MCF 10A (cell line): ENCODE measurements around the gene EXOC4. TPM values are rescaled to one million over a fixed set of nuclear protein-coding genes. Genes with fewer than 3 reads are reported as not detected.

Experiments
- BruUV-seq: library from RNA; stranded (reverse); fragments of 400-500 nt; replicated peaks from 2 replicates; lab custom pipeline; 2021; lab: Mats Ljungman, UMichigan
- CTCF ChIA-PET: fragments of 300-600 bp; sonication (Branson Sonifier 250); formaldehyde crosslinking; extraction: SDS; loops from one replicate; lab custom pipeline; 2021; ENCODE audit warnings: antibody characterized with exemption, inconsistent platforms; lab: Yijun Ruan, JAX
- POLR2A ChIA-PET: fragments of 300-600, 350-650 bp; sonication (Branson Sonifier 250); formaldehyde crosslinking; extraction: SDS; loops from one replicate; lab custom pipeline; 2020; ENCODE audit warnings: antibody characterized with exemption, inconsistent platforms; lab: Yijun Ruan, JAX
- DNase-seq: peaks from one replicate; pipeline ENCODE4 v3.0.0-alpha.2; 2018; ENCODE audit not compliant: unreplicated experiment
- H3K27ac Mint-ChIP-seq: one replicate; pipeline ENCODE4 v1.8.0; 2022; ENCODE audit warnings: mild to moderate bottlenecking, low read depth, mixed read lengths; ENCODE audit not compliant: unreplicated experiment
- H3K27me3 Mint-ChIP-seq: one replicate; pipeline ENCODE4 v1.8.0; 2022; ENCODE audit warnings: mixed read lengths; ENCODE audit not compliant: insufficient read depth, unreplicated experiment
- H3K36me3 Mint-ChIP-seq: one replicate; pipeline ENCODE4 v1.8.0; 2022; ENCODE audit warnings: mild to moderate bottlenecking, moderate library complexity, mixed read lengths; ENCODE audit not compliant: insufficient read depth, unreplicated experiment
- H3K4me1 Mint-ChIP-seq: one replicate; pipeline ENCODE4 v1.8.0; 2022; ENCODE audit warnings: mixed read lengths; ENCODE audit not compliant: insufficient read depth, unreplicated experiment
- H3K4me3 Mint-ChIP-seq: one replicate; pipeline ENCODE4 v1.8.0; 2022; ENCODE audit warnings: mild to moderate bottlenecking, moderate library complexity, mixed read lengths; ENCODE audit not compliant: unreplicated experiment
- H3K9me3 Mint-ChIP-seq: one replicate; pipeline ENCODE4 v1.8.0; 2022; ENCODE audit warnings: mixed read lengths; ENCODE audit not compliant: unreplicated experiment
- intact Hi-C: fragments of 100-400 bp; cut with micrococcal nuclease; formaldehyde crosslinking; loops from 2 replicates; pipeline ENCODE4 v1.14.1; 2022
- total RNA-seq: library from RNA; stranded (reverse); gene quantifications from 2 replicates; pipeline ENCODE4 v1.2.3, GENCODE V29; 2022
- TF ChIP-seq, protein P1 (sequence below): fragments of 200-600 bp; IDR thresholded peaks from one replicate; pipeline ENCODE4 v1.8.0; 2022; ENCODE audit warnings: antibody characterized with exemption, mild to moderate bottlenecking; ENCODE audit not compliant: unreplicated experiment

EXOC4 gene
- total RNA-seq, 1 experiment from 2014 or later, result 105 TPM

DNA sequence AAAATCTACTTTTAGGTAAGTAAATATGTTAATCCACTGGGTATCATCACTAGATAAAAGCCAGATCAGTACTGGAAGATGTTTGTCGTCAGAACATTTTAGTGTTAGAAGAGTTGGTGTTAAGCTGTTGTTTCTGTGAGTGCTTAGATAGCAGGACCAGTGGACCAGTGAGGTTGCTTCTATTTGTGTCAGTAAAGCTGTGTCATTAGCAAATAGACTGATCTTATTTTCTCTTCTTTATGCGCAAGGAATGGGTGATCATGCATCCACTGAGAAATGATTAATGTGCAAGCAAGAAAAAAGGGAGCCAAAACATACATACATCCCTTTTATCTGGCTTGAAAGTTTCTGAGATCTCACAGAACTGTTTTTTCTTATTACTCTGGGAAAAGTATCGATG, 42.6 kb downstream of the EXOC4 start:
- Mint-ChIP-seq H3K27me3 (no peaks in the 10 kb centered on the region), H3K27ac (no peak overlapping the region)

GRCh38 chr7:133297093-133297492, 44.2 kb downstream of the EXOC4 start:
- Mint-ChIP-seq H3K4me3 (no peak overlapping the region), H3K27me3 (no peaks in the 10 kb centered on the region), H3K36me3 (peaks cover under 1% of the 10 kb centered on the region), H3K27ac (no peak overlapping the region), H3K9me3 (no peaks in the 10 kb centered on the region), H3K4me1 (no peaks in the 10 kb centered on the region)
- intact Hi-C loops, result no loop called here
- ChIA-PET POLR2A (no interaction called here), CTCF (no interaction called here)
- BruUV-seq, result no TSS peak
- no peak for DNase-seq
- TF ChIP-seq, protein P1, sequence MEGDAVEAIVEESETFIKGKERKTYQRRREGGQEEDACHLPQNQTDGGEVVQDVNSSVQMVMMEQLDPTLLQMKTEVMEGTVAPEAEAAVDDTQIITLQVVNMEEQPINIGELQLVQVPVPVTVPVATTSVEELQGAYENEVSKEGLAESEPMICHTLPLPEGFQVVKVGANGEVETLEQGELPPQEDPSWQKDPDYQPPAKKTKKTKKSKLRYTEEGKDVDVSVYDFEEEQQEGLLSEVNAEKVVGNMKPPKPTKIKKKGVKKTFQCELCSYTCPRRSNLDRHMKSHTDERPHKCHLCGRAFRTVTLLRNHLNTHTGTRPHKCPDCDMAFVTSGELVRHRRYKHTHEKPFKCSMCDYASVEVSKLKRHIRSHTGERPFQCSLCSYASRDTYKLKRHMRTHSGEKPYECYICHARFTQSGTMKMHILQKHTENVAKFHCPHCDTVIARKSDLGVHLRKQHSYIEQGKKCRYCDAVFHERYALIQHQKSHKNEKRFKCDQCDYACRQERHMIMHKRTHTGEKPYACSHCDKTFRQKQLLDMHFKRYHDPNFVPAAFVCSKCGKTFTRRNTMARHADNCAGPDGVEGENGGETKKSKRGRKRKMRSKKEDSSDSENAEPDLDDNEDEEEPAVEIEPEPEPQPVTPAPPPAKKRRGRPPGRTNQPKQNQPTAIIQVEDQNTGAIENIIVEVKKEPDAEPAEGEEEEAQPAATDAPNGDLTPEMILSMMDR, result no peak

More for the DNA sequence above, 42.6 kb downstream of the EXOC4 start:
- no peak for DNase-seq
- no TSS peak for BruUV-seq
- ChIA-PET POLR2A (interaction anchor here (0.7 to 0.8 kb wide), 2 partner anchors 9 to 438 kb away, joined by 3 read pairs; no protein-coding TSS in a partner anchor), CTCF (interaction anchor here (0.6 to 1.5 kb wide), 3 partner anchors 9 to 138 kb away, joined by 3 to 4 read pairs (median 4); no protein-coding TSS in a partner anchor)
- H3K4me1 Mint-ChIP-seq, result no peaks in the 10 kb centered on the region
- peaks cover 16% of the 10 kb centered on the region for H3K36me3 Mint-ChIP-seq
- no peak overlapping the region for H3K4me3 Mint-ChIP-seq
- intact Hi-C loops, result no loop called here
- TF ChIP-seq, protein P1, result no peak
- H3K9me3 Mint-ChIP-seq, result no peaks in the 10 kb centered on the region

- CTCF ChIA-PET, result interaction anchor here (0.7 kb wide), 1 partner anchor 45 kb away, joined by 3 read pairs; no protein-coding TSS in a partner anchor
- POLR2A ChIA-PET, result interaction anchor here (1.0 kb wide), 1 partner anchor 14 kb away, joined by 3 read pairs; no protein-coding TSS in a partner anchor
- Mint-ChIP-seq H3K9me3 (no peaks in the 10 kb centered on the region), H3K4me3 (no peak overlapping the region), H3K4me1 (no peaks in the 10 kb centered on the region), H3K27ac (no peak overlapping the region), H3K36me3 (no peaks in the 10 kb centered on the region), H3K27me3 (no peaks in the 10 kb centered on the region)
- intact Hi-C loops, result no loop called here
- DNase-seq, result no peak
- BruUV-seq, result no TSS peak
- TF ChIP-seq, protein P1, result no peak
Measured at GRCh38 chr7:133298080-133298479, 45.2 kb downstream of the EXOC4 start.

GRCh38 chr7:133299676-133300075, 46.8 kb downstream of the EXOC4 start:
- no TSS peak for BruUV-seq
- no peaks in the 10 kb centered on the region for H3K36me3 Mint-ChIP-seq
- H3K27me3 Mint-ChIP-seq, result no peaks in the 10 kb centered on the region
- intact Hi-C loops, result no loop called here
- H3K4me3 Mint-ChIP-seq, result no peak overlapping the region
- H3K4me1 Mint-ChIP-seq, result no peaks in the 10 kb centered on the region
- H3K9me3 Mint-ChIP-seq, result no peaks in the 10 kb centered on the region
- TF ChIP-seq, protein P1, result no peak
- ChIA-PET POLR2A (no interaction called here), CTCF (no interaction called here)
- DNase-seq, result no peak
- no peak overlapping the region for H3K27ac Mint-ChIP-seq
